SU-DHL-6 (cell line): ENCODE measurements around the gene STK38.

Experiments used
- CTCF ChIP-seq: fragments of 200-600 bp; sonication (generic); IDR thresholded peaks from one replicate; pipeline ENCODE4 v1.5.1; 2017; ENCODE audit warnings: antibody characterized with exemption, mild to moderate bottlenecking, low read length, moderate library complexity; ENCODE audit not compliant: insufficient read depth, poor library complexity, severe bottlenecking
- EZH2phosphoT487 ChIP-seq: fragments of 200-600 bp; sonication (generic), shearing (Covaris generic); conservative IDR thresholded peaks from 2 replicates; pipeline ENCODE4 v1.6.1; 2018; ENCODE audit warnings: mild to moderate bottlenecking, antibody characterized with exemption, low read length, moderate library complexity, mixed read lengths

- TF ChIP-seq CTCF (no peak), EZH2phosphoT487 (no peak)
Observed at GRCh38 chr6:36548401-36548743, 1.1 kb upstream of the STK38 start.
